Trophoblast cell (in vitro differentiated cells and primary cell): Measurements from ENCODE around the gene PLSCR1.
A peak's percentile ranks its signal among the peaks of the same experiment; 100 is the strongest.

ENCODE experiments used
- DNase-seq, 2 donors: peaks; one replicate each; pipeline ENCODE4 v3.0.0-alpha.2; 2016
- H2AFZ ChIP-seq: 2 replicates; pipeline ENCODE4 v1.6.1; 2013; ENCODE audit warnings: low read length, moderate library complexity, mild to moderate bottlenecking; ENCODE audit not compliant: insufficient read depth, poor library complexity
- H2AK5ac ChIP-seq: 2 replicates; pipeline ENCODE4 v1.6.1; 2013; ENCODE audit warnings: mild to moderate bottlenecking, low read length
- H2BK120ac ChIP-seq: 2 replicates; pipeline ENCODE4 v1.6.1; 2013; ENCODE audit warnings: low read length, mild to moderate bottlenecking, moderate library complexity; ENCODE audit not compliant: insufficient read depth, poor library complexity
- H2BK12ac ChIP-seq: 2 replicates; pipeline ENCODE4 v1.6.1; 2013; ENCODE audit warnings: mild to moderate bottlenecking, low read length, moderate library complexity
- H2BK5ac ChIP-seq: 2 replicates; pipeline ENCODE4 v1.6.1; 2013; ENCODE audit warnings: low read length, low read depth, moderate library complexity, mild to moderate bottlenecking; ENCODE audit not compliant: poor library complexity
- H3K14ac ChIP-seq: 2 replicates; pipeline ENCODE4 v1.6.1; 2013; ENCODE audit warnings: mild to moderate bottlenecking, low read length
- H3K18ac ChIP-seq: 2 replicates; pipeline ENCODE4 v1.6.1; 2013; ENCODE audit warnings: mild to moderate bottlenecking, low read length
- H3K23ac ChIP-seq: 2 replicates; pipeline ENCODE4 v1.6.1; 2013; ENCODE audit warnings: low read length
- H3K27ac ChIP-seq: 2 replicates; pipeline ENCODE4 v1.5.1; 2013; ENCODE audit warnings: low read depth, mild to moderate bottlenecking, inconsistent platforms, low read length, moderate library complexity
- H3K27me3 ChIP-seq: 2 replicates; pipeline ENCODE4 v1.6.1; 2013; ENCODE audit warnings: inconsistent platforms, mild to moderate bottlenecking, low read length, moderate library complexity; ENCODE audit not compliant: insufficient read depth
- H3K36me3 ChIP-seq, 2 experiments: 1 replicate in 1 of 2; 2 replicates in 1 of 2; pipeline ENCODE4 v1.6.1; 2013; ENCODE audit warnings: low read length in 2 of 2, mild to moderate bottlenecking in 2 of 2, moderate library complexity in 1 of 2; ENCODE audit not compliant: insufficient read depth in 2 of 2, control insufficient read depth in 1 of 2
- H3K4ac ChIP-seq: 2 replicates; pipeline ENCODE4 v1.6.1; 2013; ENCODE audit warnings: low read depth, mild to moderate bottlenecking, low read length, moderate library complexity
- H3K4me1 ChIP-seq, 2 experiments: 1 replicate in 1 of 2; 2 replicates in 1 of 2; pipeline ENCODE4 v1.6.1; 2013; ENCODE audit warnings: low read length in 2 of 2, mild to moderate bottlenecking in 2 of 2, moderate library complexity in 1 of 2; ENCODE audit not compliant: insufficient read depth in 2 of 2, control insufficient read depth in 1 of 2
- H3K4me2 ChIP-seq: 2 replicates; pipeline ENCODE4 v1.6.1; 2013; ENCODE audit warnings: inconsistent platforms, mild to moderate bottlenecking, low read length, moderate library complexity
- H3K4me3 ChIP-seq: 2 replicates; pipeline ENCODE4 v1.5.1; 2013; ENCODE audit warnings: mild to moderate bottlenecking, low read depth, low read length, inconsistent platforms
- H3K79me1 ChIP-seq: one replicate; pipeline ENCODE4 v1.6.1; 2013; ENCODE audit warnings: low read length
- H3K79me2 ChIP-seq: 2 replicates; pipeline ENCODE4 v1.6.1; 2013; ENCODE audit warnings: low read length, mild to moderate bottlenecking; ENCODE audit not compliant: control insufficient read depth, insufficient read depth, poor library complexity
- H3K9ac ChIP-seq: 2 replicates; pipeline ENCODE4 v1.6.1; 2013; ENCODE audit warnings: mild to moderate bottlenecking, low read length
- H3K9me3 ChIP-seq: 2 replicates; pipeline ENCODE4 v1.6.1; 2013; ENCODE audit warnings: low read depth, mild to moderate bottlenecking, control low read depth, inconsistent platforms, low read length; ENCODE audit not compliant: insufficient read depth
- H4K12ac ChIP-seq: 2 replicates; pipeline ENCODE4 v1.6.1; 2013; ENCODE audit warnings: low read depth, mild to moderate bottlenecking, low read length, moderate library complexity
- H4K8ac ChIP-seq: 2 replicates; pipeline ENCODE4 v1.6.1; 2013; ENCODE audit warnings: low read depth, mild to moderate bottlenecking, low read length, moderate library complexity
- H4K91ac ChIP-seq: one replicate; pipeline ENCODE4 v1.6.1; 2013; ENCODE audit warnings: low read depth, mild to moderate bottlenecking, low read length, moderate library complexity
- WGBS: extraction: QIAGEN DNeasy Blood & Tissue Kit; methylation state at CpG from one replicate; pipeline ENCODE4 v1.1.7; 2013; ENCODE audit warnings: missing lambda C conversion rate; ENCODE audit not compliant: insufficient read length, insufficient coverage; ENCODE audit errors: extremely low coverage; 5-methylcytosine and 5-hydroxymethylcytosine counted together

The PLSCR1 gene

GRCh38 chr3:146558781-146559180 is 14.4 kb upstream of the PLSCR1 start:
- Histone ChIP-seq H3K4me3 (no peak overlapping the region), H4K12ac (no peak overlapping the region), H3K9ac (no peak overlapping the region), H4K8ac (no peak overlapping the region), H3K18ac (no peak overlapping the region), H2BK12ac (no peak overlapping the region), H3K36me3 (no peaks in the 10 kb centered on the region), H2BK120ac (no peak overlapping the region), H3K4me1 (no peaks in the 10 kb centered on the region), H3K4ac (no peak overlapping the region), H4K91ac (no peak overlapping the region), H3K9me3 (no peaks in the 10 kb centered on the region), H3K23ac (no peak overlapping the region), H3K4me2 (no peak overlapping the region), H2AK5ac (no peak overlapping the region), H2BK5ac (no peak overlapping the region), H3K79me1 (no peaks in the 10 kb centered on the region), H3K79me2 (no peaks in the 10 kb centered on the region), H3K14ac (no peak overlapping the region), H3K27ac (no peak overlapping the region), H2AFZ (no peak overlapping the region), H3K27me3 (no peaks in the 10 kb centered on the region)
- WGBS, result no CpG with 5 or more reads among the region's 2 CpGs
- no peak for DNase-seq

DNA sequence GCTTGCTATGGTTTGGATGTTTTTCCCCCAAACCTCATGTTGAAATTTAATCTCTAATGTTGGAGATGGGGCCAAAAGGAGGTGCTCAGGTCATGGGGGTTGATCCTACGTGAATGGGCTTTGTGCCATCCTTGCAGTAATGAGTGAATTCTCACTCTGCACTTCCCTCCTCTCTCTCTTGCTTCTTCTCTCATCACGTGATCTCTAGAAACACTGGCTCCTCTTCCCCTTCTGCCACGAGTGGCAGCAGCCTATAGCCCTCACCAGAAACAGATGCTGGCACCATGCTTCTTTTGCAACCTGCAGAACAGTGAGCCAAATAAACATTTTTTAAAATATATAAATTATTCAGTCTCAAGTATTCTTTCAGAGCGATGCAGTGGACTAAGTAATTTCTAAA is 13.3 kb upstream of the PLSCR1 start:
- H3K79me1 ChIP-seq, result no peaks in the 10 kb centered on the region
- no peak overlapping the region for H2AFZ ChIP-seq
- no peak overlapping the region for H3K4me2 ChIP-seq
- H3K4ac ChIP-seq, result no peak overlapping the region
- no peak overlapping the region for H4K12ac ChIP-seq
- H3K18ac ChIP-seq, result no peak overlapping the region
- WGBS, result no CpG with 5 or more reads among the region's 4 CpGs
- no peak overlapping the region for H2BK12ac ChIP-seq
- H4K8ac ChIP-seq, result no peak overlapping the region
- no peaks in the 10 kb centered on the region for H3K27me3 ChIP-seq
- no peak overlapping the region for H2BK5ac ChIP-seq
- H2BK120ac ChIP-seq, result no peak overlapping the region
- H3K79me2 ChIP-seq, result no peaks in the 10 kb centered on the region
- no peak overlapping the region for H3K23ac ChIP-seq
- no peak for DNase-seq
- no peak overlapping the region for H2AK5ac ChIP-seq
- H3K4me1 ChIP-seq, result no peaks in the 10 kb centered on the region
- no peak overlapping the region for H3K4me3 ChIP-seq
- no peaks in the 10 kb centered on the region for H3K36me3 ChIP-seq
- H3K9me3 ChIP-seq, result no peaks in the 10 kb centered on the region
- H3K27ac ChIP-seq, result no peak overlapping the region
- H4K91ac ChIP-seq, result no peak overlapping the region
- H3K9ac ChIP-seq, result no peak overlapping the region
- no peak overlapping the region for H3K14ac ChIP-seq

- Histone ChIP-seq H3K4me1 (no peaks in the 10 kb centered on the region), H3K4me3 (no peak overlapping the region), H3K14ac (no peak overlapping the region), H3K36me3 (no peaks in the 10 kb centered on the region), H3K4ac (no peak overlapping the region), H2BK12ac (no peak overlapping the region), H2AFZ (no peak overlapping the region), H3K27me3 (no peaks in the 10 kb centered on the region), H3K79me2 (no peaks in the 10 kb centered on the region), H2AK5ac (no peak overlapping the region), H3K79me1 (no peaks in the 10 kb centered on the region), H3K18ac (no peak overlapping the region), H2BK5ac (no peak overlapping the region), H3K9me3 (no peaks in the 10 kb centered on the region), H2BK120ac (no peak overlapping the region), H3K9ac (no peak overlapping the region), H4K8ac (no peak overlapping the region), H3K23ac (no peak overlapping the region), H3K27ac (no peak overlapping the region), H3K4me2 (no peak overlapping the region), H4K91ac (peak overlapping the region; percentile 37), H4K12ac (no peak overlapping the region)
- WGBS, result no CpG with 5 or more reads among the region's 3 CpGs
- no peak for DNase-seq
These were observed 10.9 kb upstream of the PLSCR1 start for GRCh38 chr3:146555311-146555710.

- no peak overlapping the region for H4K91ac ChIP-seq
- 100% methylated on average over 1 of the region's 7 CpGs for WGBS
These were observed 9.8 kb upstream of the PLSCR1 start for GRCh38 chr3:146554151-146554760.

More at GRCh38 chr3:146554151-146554760, 9.8 kb upstream of the PLSCR1 start:
- Histone ChIP-seq H4K12ac (no peak overlapping the region), H2BK120ac (no peak overlapping the region), H3K27ac (no peak overlapping the region), H3K9ac (no peak overlapping the region), H2AK5ac (no peak overlapping the region), H3K9me3 (no peaks in the 10 kb centered on the region), H3K36me3 (no peaks in the 10 kb centered on the region), H3K4me1 (no peaks in the 10 kb centered on the region), H2AFZ (no peak overlapping the region), H3K4me2 (no peak overlapping the region), H3K79me2 (no peaks in the 10 kb centered on the region), H3K18ac (no peak overlapping the region), H3K4ac (no peak overlapping the region), H3K23ac (no peak overlapping the region), H3K4me3 (no peak overlapping the region), H3K14ac (no peak overlapping the region), H3K27me3 (no peaks in the 10 kb centered on the region), H4K8ac (no peak overlapping the region), H3K79me1 (no peaks in the 10 kb centered on the region), H2BK12ac (no peak overlapping the region), H2BK5ac (no peak overlapping the region)
- DNase-seq, result peak in 1 of 2 donors; percentile 14
